Gastrocnemius medialis (tissue), 4 donors: ENCODE measurements around the gene TENM3. TPM values are rescaled to one million over a fixed set of nuclear protein-coding genes. Genes with fewer than 3 reads are reported as not detected.

Experiments used
- ATAC-seq, 2 donors: fragments of 150-250 bp; one replicate each; pipeline ENCODE4 v1.9.1; 2016
- DNase-seq, 2 donors: peaks; one replicate each; pipeline ENCODE4 v3.0.0-alpha.2; 2019
- H3K27ac ChIP-seq, 4 donors: fragments of 200-600 bp; sonication (generic); 1 replicate in 1 of 4; 2 replicates in 3 of 4; pipeline ENCODE4 v1.5.1; 2016 to 2018; ENCODE audit warnings: mild to moderate bottlenecking in 2 of 4, moderate library complexity in 1 of 4
- H3K27me3 ChIP-seq, 3 donors: fragments of 200-600 bp; sonication (generic) in 2 of 3; 1 replicate in 1 of 3; 2 replicates in 2 of 3; pipeline versions ENCODE4 v1.5.1 to v1.6.0; 2016 to 2019; ENCODE audit warnings: mild to moderate bottlenecking in 1 of 3, moderate library complexity in 1 of 3
- H3K36me3 ChIP-seq, 2 donors: fragments of 200-600 bp; sonication (generic) in 1 of 2; one replicate each; pipeline ENCODE4 v1.5.1; 2017 to 2018
- H3K4me1 ChIP-seq, 2 donors: fragments of 200-600 bp; sonication (generic) in 1 of 2; one replicate each; pipeline ENCODE4 v1.5.1; 2016 to 2017; ENCODE audit warnings: mild to moderate bottlenecking in 2 of 2
- H3K4me3 ChIP-seq, 4 donors: fragments of 200-600 bp; sonication (generic) in 3 of 4; 1 replicate in 1 of 4; 2 replicates in 3 of 4; pipeline ENCODE4 v1.5.1; 2016 to 2019; ENCODE audit warnings: mild to moderate bottlenecking in 2 of 4
- H3K9me3 ChIP-seq, 3 donors: fragments of 200-600 bp; sonication (generic) in 2 of 3; 1 replicate in 1 of 3; 2 replicates in 2 of 3; pipeline ENCODE4 v1.5.1; 2016 to 2019
- CTCF ChIP-seq, 5 experiments: fragments of 450-650 bp in 3 of 5; fragments of 200-600 bp in 2 of 5; sonication (generic) in 2 of 5; IDR thresholded peaks in 4 of 5; conservative IDR thresholded peaks in 1 of 5; 1 replicate in 4 of 5; 2 replicates in 1 of 5; pipeline ENCODE4 v1.5.1; 2016 to 2019; ENCODE audit warnings: antibody characterized with exemption in 5 of 5, mild to moderate bottlenecking in 3 of 5, moderate library complexity in 3 of 5
- POLR2A ChIP-seq, 2 donors: fragments of 450-650 bp; IDR thresholded peaks; one replicate each; pipeline ENCODE4 v1.6.1; 2017; ENCODE audit warnings: antibody characterized with exemption in 2 of 2, mild to moderate bottlenecking in 2 of 2, moderate library complexity in 2 of 2
- in situ Hi-C, 4 donors: fragments of 200-750 bp; cut with MboI; loops; one replicate each; pipeline versions ENCODE4 v1.15.0 to v1.8.0; 2017; ENCODE audit warnings: low sequenced_read_pairs in 4 of 4
- intact Hi-C: fragments of 100-400 bp; cut with DNase I; formaldehyde crosslinking; loops from one replicate; pipeline ENCODE4 v1.15.1; 2023; ENCODE audit warnings: low total_unique reads
- total RNA-seq, 4 donors: library from RNA; depleted of rRNA; stranded (reverse); fragments of >200 nt; gene quantifications; one replicate each; pipeline versions ENCODE4 v1.1.0 to v1.2.3, GENCODE V29; 2016

The TENM3 gene
- total RNA-seq, 4 donors from 2014 or later = 8.3 to 16.2 (median 12.3) TPM

GRCh38 chr4:182203872-182204411, 39.3 kb upstream of the TENM3 start:
- Histone ChIP-seq H3K27ac (no peak overlapping the region), H3K36me3 (no peaks in the 10 kb centered on the region), H3K4me3 (no peak overlapping the region), H3K27me3 (peaks cover 0 to 3% (median 0%) of the 10 kb centered on the region in 3 donors), H3K9me3 (no peaks in the 10 kb centered on the region), H3K4me1 (peaks cover 0 to 10% of the 10 kb centered on the region in 2 donors)
- intact Hi-C loops (no loop called here), in situ Hi-C loops (no loop called here)
- TF ChIP-seq CTCF (IDR thresholded peaks at IDR 0.05 in 4 of 5, conservative IDR thresholded peaks at IDR 0.05 in 1 of 5) (no peak), POLR2A (IDR thresholded peaks at IDR 0.05) (no peak)
- DNase-seq = no peak
- no peak for ATAC-seq

GRCh38 chr4:182205306-182205705, 37.9 kb upstream of the TENM3 start:
- Histone ChIP-seq H3K36me3 (no peaks in the 10 kb centered on the region), H3K4me1 (peaks cover 0 to 10% of the 10 kb centered on the region in 2 donors), H3K27me3 (peaks cover 0 to 3% (median 0%) of the 10 kb centered on the region in 3 donors), H3K9me3 (no peaks in the 10 kb centered on the region), H3K4me3 (no peak overlapping the region), H3K27ac (no peak overlapping the region)
- DNase-seq (no peak), ATAC-seq (no peak)
- in situ Hi-C loops = no loop called here
- TF ChIP-seq POLR2A (IDR thresholded peaks at IDR 0.05) (no peak), CTCF (IDR thresholded peaks at IDR 0.05 in 4 of 5, conservative IDR thresholded peaks at IDR 0.05 in 1 of 5) (no peak)
- intact Hi-C loops = loop anchor here (5.0 kb wide), 1 partner anchor 63 kb away; no protein-coding TSS in a partner anchor

- no peak for DNase-seq
- in situ Hi-C loops = no loop called here
- no peaks in the 10 kb centered on the region for H3K9me3 ChIP-seq
These were observed 36.9 kb upstream of the TENM3 start for GRCh38 chr4:182206266-182206665.

GRCh38 chr4:182206916-182207315, 36.3 kb upstream of the TENM3 start:
- Histone ChIP-seq H3K4me1 (peaks cover 0 to 10% of the 10 kb centered on the region in 2 donors), H3K27ac (no peak overlapping the region), H3K36me3 (no peaks in the 10 kb centered on the region), H3K4me3 (no peak overlapping the region), H3K9me3 (no peaks in the 10 kb centered on the region), H3K27me3 (peaks cover 0 to 3% (median 0%) of the 10 kb centered on the region in 3 donors)
- ATAC-seq = no peak
- in situ Hi-C loops = no loop called here
- no peak for TF ChIP-seq POLR2A (IDR thresholded peaks at IDR 0.05)
- TF ChIP-seq CTCF (IDR thresholded peaks at IDR 0.05 in 4 of 5, conservative IDR thresholded peaks at IDR 0.05 in 1 of 5) = no peak
- intact Hi-C loops = loop anchor here (5.0 kb wide), 1 partner anchor 65 kb away; no protein-coding TSS in a partner anchor
- no peak for DNase-seq

More at GRCh38 chr4:182206266-182206665, 36.9 kb upstream of the TENM3 start:
- TF ChIP-seq CTCF (IDR thresholded peaks at IDR 0.05 in 4 of 5, conservative IDR thresholded peaks at IDR 0.05 in 1 of 5) (no peak), POLR2A (IDR thresholded peaks at IDR 0.05) (no peak)
- peaks cover 0 to 3% (median 0%) of the 10 kb centered on the region in 3 donors for H3K27me3 ChIP-seq
- H3K36me3 ChIP-seq = no peaks in the 10 kb centered on the region
- no peak for ATAC-seq
- no peak overlapping the region for H3K4me3 ChIP-seq
- H3K27ac ChIP-seq = no peak overlapping the region
- intact Hi-C loops = loop anchor here (5.0 kb wide), 1 partner anchor 64 kb away; no protein-coding TSS in a partner anchor
- H3K4me1 ChIP-seq = peaks cover 0 to 10% of the 10 kb centered on the region in 2 donors
